ENCODE results near the gene SLC30A7.
"Not testable (repeated sequence)": the region's sequence is repeated elsewhere in the genome, so short reads cannot be mapped to it uniquely, and the experiment has no call there.

GRCh38 chr1:100952970-100953369 is 57.1 kb downstream of the SLC30A7 start:
- not testable (repeated sequence) for TF ChIP-seq CTCF (CRISPR knock-in tag; IDR thresholded peaks at IDR 0.05); POLR2A (IDR thresholded peaks at IDR 0.05; ENCODE audit: insufficient read depth in 1 of 2, low read depth in 2 of 2, low read length in 2 of 2); ZNF274 (CRISPR knock-in tag; IDR thresholded peaks at IDR 0.05); FOXK2 (IDR thresholded peaks at IDR 0.05); MXD3 (CRISPR knock-in tag; IDR thresholded peaks at IDR 0.05); NFE2L1 (CRISPR knock-in tag; IDR thresholded peaks at IDR 0.05; ENCODE audit: borderline replicate concordance); NCOA2 (CRISPR knock-in tag; IDR thresholded peaks at IDR 0.05); NFE2L2 (IDR thresholded peaks at IDR 0.05; ENCODE audit: low read length); CREB1 (IDR thresholded peaks at IDR 0.05); CREB1 (CRISPR knock-in tag; IDR thresholded peaks at IDR 0.05); PRDM15 (CRISPR knock-in tag; IDR thresholded peaks at IDR 0.05); PCBP2 (optimal IDR thresholded peaks at IDR 0.05; ENCODE audit: low read depth, low read length, poor library complexity, severe bottlenecking)
